Breast epithelium (tissue), 4 donors: ENCODE measurements around the gene GPC3. TPM values are rescaled to one million over a fixed set of nuclear protein-coding genes. Genes with fewer than 3 reads are reported as not detected.

Experiments
- DNase-seq, 2 donors: peaks; one replicate each; pipeline ENCODE4 v3.0.0-alpha.2; 2019; ENCODE audit warnings: low spot score in 2 of 2
- H3K27ac ChIP-seq, 2 donors: fragments of 200-600 bp; sonication (generic) in 1 of 2; one replicate each; pipeline ENCODE4 v1.5.1; 2016 to 2019; ENCODE audit warnings: mild to moderate bottlenecking in 1 of 2
- H3K27me3 ChIP-seq, 2 donors: fragments of 200-600 bp; sonication (generic) in 1 of 2; one replicate each; pipeline versions ENCODE4 v1.5.1 to v1.6.0; 2017 to 2019; ENCODE audit warnings: control low read depth in 1 of 2, mild to moderate bottlenecking in 1 of 2
- H3K36me3 ChIP-seq: fragments of 200-600 bp; one replicate; pipeline ENCODE4 v1.5.1; 2019
- H3K4me1 ChIP-seq, 2 donors: fragments of 200-600 bp; sonication (generic); one replicate each; pipeline ENCODE4 v1.5.1; 2016 to 2019; ENCODE audit warnings: control low read depth in 1 of 2
- H3K4me3 ChIP-seq, 3 donors: fragments of 200-600 bp; sonication (generic); 1 replicate in 2 of 3; 2 replicates in 1 of 3; pipeline ENCODE4 v1.5.1; 2016 to 2019; ENCODE audit warnings: mild to moderate bottlenecking in 3 of 3, moderate library complexity in 2 of 3
- H3K9me3 ChIP-seq, 2 donors: fragments of 200-600 bp; sonication (generic) in 1 of 2; one replicate each; pipeline ENCODE4 v1.5.1; 2016 to 2019; ENCODE audit warnings: control low read depth in 1 of 2
- CTCF ChIP-seq, 3 donors: fragments of 450-650 bp; IDR thresholded peaks; one replicate each; pipeline ENCODE4 v1.5.1; 2016 to 2017; ENCODE audit warnings: antibody characterized with exemption in 3 of 3, mild to moderate bottlenecking in 3 of 3, moderate library complexity in 3 of 3
- POLR2A ChIP-seq: fragments of 450-650 bp; IDR thresholded peaks from one replicate; pipeline ENCODE4 v1.6.1; 2016; ENCODE audit warnings: antibody characterized with exemption, mild to moderate bottlenecking, moderate library complexity
- POLR2AphosphoS5 ChIP-seq, 3 donors: sonication (generic); formaldehyde crosslinking; IDR thresholded peaks; one replicate each; pipeline ENCODE4 v1.6.1; 2017; ENCODE audit warnings: antibody characterized with exemption in 3 of 3
- intact Hi-C: fragments of 100-400 bp; cut with DNase I; formaldehyde crosslinking; loops from one replicate; pipeline ENCODE4 v1.15.1; 2023; ENCODE audit warnings: low total_unique reads
- total RNA-seq, 3 donors: library from RNA; depleted of rRNA; stranded (reverse); fragments of >200 nt; gene quantifications; one replicate each; pipeline ENCODE4 v1.1.0, GENCODE V29; 2016

The GPC3 gene
- total RNA-seq, 3 donors from 2014 or later = 29.7 to 99.2 (median 89.1) TPM

GRCh38 chrX:133685822-133686221 is 299.6 kb downstream of the GPC3 start:
- intact Hi-C loops = no loop called here
- DNase-seq = no peak
- Histone ChIP-seq H3K36me3 (no peaks in the 10 kb centered on the region), H3K27ac (no peak overlapping the region), H3K9me3 (no peaks in the 10 kb centered on the region), H3K4me1 (no peaks in the 10 kb centered on the region), H3K4me3 (no peak overlapping the region), H3K27me3 (peaks cover 0 to 36% of the 10 kb centered on the region in 2 donors)
- TF ChIP-seq CTCF (IDR thresholded peaks at IDR 0.05) (no peak), POLR2A (no peak), POLR2AphosphoS5 (IDR thresholded peaks at IDR 0.05) (no peak)

DNA sequence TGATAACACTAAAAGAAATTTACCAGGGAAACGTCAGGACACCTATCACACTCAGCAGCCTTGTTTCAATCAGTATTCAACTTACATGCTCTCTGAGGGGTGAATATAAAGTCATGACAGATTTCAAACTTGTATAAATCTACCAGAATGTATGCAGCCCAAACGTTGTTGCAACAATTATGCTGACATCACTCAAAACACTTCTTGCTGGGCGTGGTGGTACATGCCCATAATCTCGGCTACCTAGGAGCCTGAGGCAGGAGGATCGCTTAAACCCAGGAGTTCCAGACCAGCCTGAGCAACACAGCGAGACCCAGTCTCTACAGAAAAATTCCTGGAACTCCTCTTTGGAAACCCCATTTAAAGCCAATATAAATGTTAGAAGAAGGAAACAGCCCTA is 303.5 kb downstream of the GPC3 start:
- no peaks in the 10 kb centered on the region for H3K4me1 ChIP-seq
- H3K4me3 ChIP-seq = no peak overlapping the region
- TF ChIP-seq POLR2AphosphoS5 (IDR thresholded peaks at IDR 0.05) = no peak
- no peak for TF ChIP-seq POLR2A
- no peaks in the 10 kb centered on the region for H3K36me3 ChIP-seq
- no peak for DNase-seq
- peaks cover 0 to 59% of the 10 kb centered on the region in 2 donors for H3K27me3 ChIP-seq
- intact Hi-C loops = loop anchor here (5.0 kb wide), 1 partner anchor 1150 kb away; no protein-coding TSS in a partner anchor
- no peak overlapping the region for H3K27ac ChIP-seq
- no peaks in the 10 kb centered on the region for H3K9me3 ChIP-seq

GRCh38 chrX:133681421-133681820 is 304.0 kb downstream of the GPC3 start:
- Histone ChIP-seq H3K4me1 (no peaks in the 10 kb centered on the region), H3K36me3 (no peaks in the 10 kb centered on the region), H3K4me3 (no peak overlapping the region), H3K27me3 (peaks cover 0 to 59% of the 10 kb centered on the region in 2 donors), H3K9me3 (no peaks in the 10 kb centered on the region), H3K27ac (no peak overlapping the region)
- TF ChIP-seq POLR2A (no peak), CTCF (IDR thresholded peaks at IDR 0.05) (no peak), POLR2AphosphoS5 (IDR thresholded peaks at IDR 0.05) (no peak)
- no peak for DNase-seq
- intact Hi-C loops = loop anchor here (5.0 kb wide), 1 partner anchor 1151 kb away; no protein-coding TSS in a partner anchor

- intact Hi-C loops = no loop called here
These were observed 308.0 kb downstream of the GPC3 start for GRCh38 chrX:133677123-133678063.

More at GRCh38 chrX:133677123-133678063, 308.0 kb downstream of the GPC3 start:
- Histone ChIP-seq H3K36me3 (no peaks in the 10 kb centered on the region), H3K27ac (no peak overlapping the region), H3K9me3 (no peaks in the 10 kb centered on the region), H3K4me3 (no peak overlapping the region), H3K27me3 (peaks cover 0 to 53% of the 10 kb centered on the region in 2 donors), H3K4me1 (no peaks in the 10 kb centered on the region)
- DNase-seq = no peak
- TF ChIP-seq POLR2AphosphoS5 (IDR thresholded peaks at IDR 0.05) (no peak), POLR2A (no peak), CTCF (IDR thresholded peaks at IDR 0.05) (no peak)
